Neural crest cell (in vitro differentiated cells): Measurements from ENCODE around the gene SHFL. TPM values are rescaled to one million over a fixed set of nuclear protein-coding genes. Genes with fewer than 3 reads are reported as not detected.
A peak's percentile ranks its signal among the peaks of the same experiment; 100 is the strongest.

Source experiments
- DNase-seq: peaks from one replicate; pipeline ENCODE4 v3.0.0; 2021; ENCODE audit warnings: low read depth, mixed read lengths, low spot score
- H3K27ac Mint-ChIP-seq: one replicate; pipeline ENCODE4 v1.8.0; 2021; ENCODE audit warnings: mild to moderate bottlenecking, mixed read lengths; ENCODE audit not compliant: unreplicated experiment
- H3K27me3 Mint-ChIP-seq: 2 replicates; pipeline ENCODE4 v1.8.0; 2021; ENCODE audit warnings: low read depth, mild to moderate bottlenecking, mixed read lengths
- H3K36me3 Mint-ChIP-seq: 2 replicates; pipeline ENCODE4 v1.8.0; 2021; ENCODE audit warnings: low read depth, mild to moderate bottlenecking, mixed read lengths
- H3K4me1 Mint-ChIP-seq: 2 replicates; pipeline ENCODE4 v1.8.0; 2021; ENCODE audit warnings: mixed read lengths
- H3K4me3 Mint-ChIP-seq: one replicate; pipeline ENCODE4 v1.8.0; 2021; ENCODE audit warnings: mild to moderate bottlenecking, mixed read lengths
- H3K9me3 Mint-ChIP-seq: 2 replicates; pipeline ENCODE4 v1.8.0; 2021; ENCODE audit warnings: mixed read lengths
- total RNA-seq: library from RNA; stranded (reverse); gene quantifications from 2 replicates; pipeline ENCODE4 v1.2.1, GENCODE V29; 2021
- TF ChIP-seq, protein P1 (sequence below): fragments of 200-600 bp; sonication (generic); conservative IDR thresholded peaks from 2 replicates; pipeline ENCODE4 v1.5.0; 2021; ENCODE audit warnings: antibody characterized with exemption, mild to moderate bottlenecking

The SHFL gene
- total RNA-seq, 1 donor from 2014 or later = 0.89 TPM

- Mint-ChIP-seq H3K27me3 (peaks cover 9% of the 10 kb centered on the region), H3K36me3 (peaks cover 9% of the 10 kb centered on the region), H3K4me3 (peak overlapping the region; percentile 79), H3K9me3 (no peaks in the 10 kb centered on the region), H3K4me1 (peaks cover 9% of the 10 kb centered on the region), H3K27ac (no peak overlapping the region)
- no peak for DNase-seq
- TF ChIP-seq, protein P1, sequence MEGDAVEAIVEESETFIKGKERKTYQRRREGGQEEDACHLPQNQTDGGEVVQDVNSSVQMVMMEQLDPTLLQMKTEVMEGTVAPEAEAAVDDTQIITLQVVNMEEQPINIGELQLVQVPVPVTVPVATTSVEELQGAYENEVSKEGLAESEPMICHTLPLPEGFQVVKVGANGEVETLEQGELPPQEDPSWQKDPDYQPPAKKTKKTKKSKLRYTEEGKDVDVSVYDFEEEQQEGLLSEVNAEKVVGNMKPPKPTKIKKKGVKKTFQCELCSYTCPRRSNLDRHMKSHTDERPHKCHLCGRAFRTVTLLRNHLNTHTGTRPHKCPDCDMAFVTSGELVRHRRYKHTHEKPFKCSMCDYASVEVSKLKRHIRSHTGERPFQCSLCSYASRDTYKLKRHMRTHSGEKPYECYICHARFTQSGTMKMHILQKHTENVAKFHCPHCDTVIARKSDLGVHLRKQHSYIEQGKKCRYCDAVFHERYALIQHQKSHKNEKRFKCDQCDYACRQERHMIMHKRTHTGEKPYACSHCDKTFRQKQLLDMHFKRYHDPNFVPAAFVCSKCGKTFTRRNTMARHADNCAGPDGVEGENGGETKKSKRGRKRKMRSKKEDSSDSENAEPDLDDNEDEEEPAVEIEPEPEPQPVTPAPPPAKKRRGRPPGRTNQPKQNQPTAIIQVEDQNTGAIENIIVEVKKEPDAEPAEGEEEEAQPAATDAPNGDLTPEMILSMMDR = no peak
Measured at GRCh38 chr19:10110972-10111317, 24.8 kb downstream of the SHFL start.

DNA sequence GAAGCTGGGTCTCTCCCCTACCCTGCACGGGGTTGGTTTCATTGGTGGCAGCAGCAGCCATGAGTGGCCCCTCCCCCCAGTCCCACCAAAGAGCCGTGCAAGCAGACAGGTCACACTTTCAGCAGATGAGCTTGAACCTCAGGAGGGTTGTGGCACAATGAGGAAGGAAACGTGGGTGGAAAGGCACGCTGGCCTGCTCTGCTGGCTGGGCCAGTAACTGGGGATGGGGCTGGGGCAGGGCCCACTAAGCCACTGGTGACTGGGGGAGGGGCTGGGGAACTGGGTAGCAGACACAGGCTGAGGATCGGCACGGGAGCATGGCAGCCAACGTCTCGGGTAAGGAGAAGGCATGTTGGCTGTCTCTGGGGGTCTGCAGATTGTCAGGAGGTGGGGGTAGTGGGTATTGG lies 25.3 kb downstream of the SHFL start, which contains the start of gene P2RY11:
Gene P2RY11 (plus strand): TSS at position 289 of the 407 bp plus-strand sequence. CDS start 29 bp downstream, at position 318.
- H3K4me3 Mint-ChIP-seq = peak within 1 kb of the TSS; percentile 79
- DNase-seq = no peak
- peaks cover 11% of the 10 kb centered on the region for H3K27me3 Mint-ChIP-seq
- peaks cover 9% of the 10 kb centered on the region for H3K36me3 Mint-ChIP-seq
- H3K9me3 Mint-ChIP-seq = no peaks in the 10 kb centered on the region
- H3K4me1 Mint-ChIP-seq = peaks cover 9% of the 10 kb centered on the region
- H3K27ac Mint-ChIP-seq = no peak within 1 kb of the TSS
- TF ChIP-seq, protein P1 = no peak

- Mint-ChIP-seq H3K9me3 (no peaks in the 10 kb centered on the region), H3K4me1 (peaks cover 3% of the 10 kb centered on the region), H3K36me3 (peaks cover 5% of the 10 kb centered on the region), H3K27ac (no peak overlapping the region), H3K4me3 (peak overlapping the region; percentile 79), H3K27me3 (peaks cover 12% of the 10 kb centered on the region)
- TF ChIP-seq, protein P1 = no peak
- DNase-seq = no peak
Measured at GRCh38 chr19:10112037-10112761, 26.1 kb downstream of the SHFL start.

DNA sequence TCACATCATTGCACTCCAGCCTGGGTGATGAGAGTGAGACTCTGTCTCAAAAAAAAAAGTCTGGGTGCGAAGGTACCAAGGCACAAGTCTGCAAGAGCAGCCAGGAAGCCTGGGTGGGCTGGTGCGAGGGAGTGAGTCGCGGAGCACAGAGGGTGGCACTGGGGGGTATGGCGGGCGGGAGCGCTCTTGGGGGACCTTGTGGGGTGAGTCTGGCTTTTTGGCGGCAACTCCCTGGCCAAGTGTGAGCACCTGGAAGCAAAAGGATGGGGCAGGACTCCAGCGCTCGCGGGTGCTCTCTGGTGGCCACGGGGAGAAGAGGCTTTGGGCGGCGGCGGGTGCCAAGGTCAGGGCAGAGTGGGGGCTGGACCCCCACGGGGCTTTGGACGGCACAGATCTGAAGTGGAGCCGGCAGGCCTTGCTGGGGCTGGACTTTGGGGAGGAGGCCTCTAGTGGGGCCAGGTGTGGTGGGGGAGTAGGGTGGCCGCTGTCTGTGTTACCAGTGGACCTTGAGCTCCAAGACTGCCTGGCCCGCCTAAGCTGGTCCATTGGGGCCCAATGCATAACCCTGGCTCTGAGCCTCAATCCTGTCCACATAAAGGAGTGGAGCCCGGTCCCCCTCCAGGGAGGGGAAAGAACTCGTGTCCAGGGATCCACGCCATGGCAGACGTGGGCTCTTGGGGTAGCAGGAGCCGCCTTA lies 26.9 kb downstream of the SHFL start:
- H3K27me3 Mint-ChIP-seq = peaks cover 12% of the 10 kb centered on the region
- no peaks in the 10 kb centered on the region for H3K4me1 Mint-ChIP-seq
- peak overlapping the region; percentile 79 for H3K4me3 Mint-ChIP-seq
- H3K27ac Mint-ChIP-seq = no peak overlapping the region
- no peaks in the 10 kb centered on the region for H3K9me3 Mint-ChIP-seq
- DNase-seq = peak; percentile 47
- peaks cover 5% of the 10 kb centered on the region for H3K36me3 Mint-ChIP-seq
- TF ChIP-seq, protein P1 = peak; percentile 66

GRCh38 chr19:10113592-10113963 lies 27.5 kb downstream of the SHFL start:
- peaks cover 5% of the 10 kb centered on the region for H3K36me3 Mint-ChIP-seq
- H3K9me3 Mint-ChIP-seq = no peaks in the 10 kb centered on the region
- peak overlapping the region; percentile 79 for H3K4me3 Mint-ChIP-seq
- no peak overlapping the region for H3K27ac Mint-ChIP-seq
- no peaks in the 10 kb centered on the region for H3K4me1 Mint-ChIP-seq
- DNase-seq = no peak
- TF ChIP-seq, protein P1 = no peak
- H3K27me3 Mint-ChIP-seq = peaks cover 12% of the 10 kb centered on the region
